Type B pancreatic cell (in vitro differentiated cells): ENCODE data around the gene PHAF1. TPM values are rescaled to one million over a fixed set of nuclear protein-coding genes. Genes with fewer than 3 reads are reported as not detected.

ENCODE experiments used
- DNase-seq: peaks from one replicate; pipeline ENCODE4 v3.0.0; 2021; ENCODE audit warnings: mixed read lengths; ENCODE audit not compliant: unreplicated experiment; ENCODE audit errors: extremely low spot score
- H3K27ac Mint-ChIP-seq: 2 replicates; pipeline ENCODE4 v1.8.0; 2021; ENCODE audit warnings: mild to moderate bottlenecking, mixed read lengths
- H3K27me3 Mint-ChIP-seq: 2 replicates; pipeline ENCODE4 v1.8.0; 2021; ENCODE audit warnings: mixed read lengths
- H3K36me3 Mint-ChIP-seq: 2 replicates; pipeline ENCODE4 v1.8.0; 2021; ENCODE audit warnings: mixed read lengths
- H3K4me1 Mint-ChIP-seq: one replicate; pipeline ENCODE4 v1.8.0; 2021; ENCODE audit warnings: mixed read lengths; ENCODE audit not compliant: unreplicated experiment
- H3K4me3 Mint-ChIP-seq: 2 replicates; pipeline ENCODE4 v1.8.0; 2021; ENCODE audit warnings: mild to moderate bottlenecking, mixed read lengths
- H3K9me3 Mint-ChIP-seq: 2 replicates; pipeline ENCODE4 v1.8.0; 2021; ENCODE audit warnings: mixed read lengths
- total RNA-seq: library from RNA; stranded (reverse); gene quantifications from 2 replicates; pipeline ENCODE4 v1.2.1, GENCODE V29; 2021; ENCODE audit warnings: low replicate concordance
- TF ChIP-seq, protein P1 (sequence below): fragments of 200-600 bp; sonication (generic); conservative IDR thresholded peaks from 2 replicates; pipeline ENCODE4 v1.5.0; 2021; ENCODE audit warnings: antibody characterized with exemption, mild to moderate bottlenecking

The PHAF1 gene
- total RNA-seq, 1 donor from 2014 or later: 22.8 TPM

DNA sequence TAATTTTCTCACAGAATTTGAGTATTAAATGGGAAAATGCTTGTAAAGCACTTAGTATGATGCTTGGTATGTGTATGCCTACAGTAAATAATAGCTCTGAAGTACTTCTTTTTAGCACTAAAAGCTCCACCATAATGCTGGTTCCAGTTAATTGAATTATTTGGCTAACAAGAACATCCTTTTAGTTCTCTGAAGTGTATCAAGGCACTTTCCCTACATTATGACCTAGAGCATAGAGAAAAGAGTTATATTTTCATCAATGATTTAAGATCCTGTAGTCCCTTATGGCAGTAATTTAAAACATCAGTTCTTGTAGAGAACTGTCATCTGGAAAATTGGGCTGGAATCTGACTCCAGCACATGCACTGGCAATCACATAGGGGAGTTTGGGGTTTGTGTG lies 21.9 kb upstream of the PHAF1 start:
- Mint-ChIP-seq H3K27me3 (no peaks in the 10 kb centered on the region), H3K9me3 (no peaks in the 10 kb centered on the region), H3K27ac (no peak overlapping the region), H3K4me1 (peaks cover 24% of the 10 kb centered on the region), H3K36me3 (no peaks in the 10 kb centered on the region), H3K4me3 (no peak overlapping the region)
- DNase-seq: no peak
- TF ChIP-seq, protein P1, sequence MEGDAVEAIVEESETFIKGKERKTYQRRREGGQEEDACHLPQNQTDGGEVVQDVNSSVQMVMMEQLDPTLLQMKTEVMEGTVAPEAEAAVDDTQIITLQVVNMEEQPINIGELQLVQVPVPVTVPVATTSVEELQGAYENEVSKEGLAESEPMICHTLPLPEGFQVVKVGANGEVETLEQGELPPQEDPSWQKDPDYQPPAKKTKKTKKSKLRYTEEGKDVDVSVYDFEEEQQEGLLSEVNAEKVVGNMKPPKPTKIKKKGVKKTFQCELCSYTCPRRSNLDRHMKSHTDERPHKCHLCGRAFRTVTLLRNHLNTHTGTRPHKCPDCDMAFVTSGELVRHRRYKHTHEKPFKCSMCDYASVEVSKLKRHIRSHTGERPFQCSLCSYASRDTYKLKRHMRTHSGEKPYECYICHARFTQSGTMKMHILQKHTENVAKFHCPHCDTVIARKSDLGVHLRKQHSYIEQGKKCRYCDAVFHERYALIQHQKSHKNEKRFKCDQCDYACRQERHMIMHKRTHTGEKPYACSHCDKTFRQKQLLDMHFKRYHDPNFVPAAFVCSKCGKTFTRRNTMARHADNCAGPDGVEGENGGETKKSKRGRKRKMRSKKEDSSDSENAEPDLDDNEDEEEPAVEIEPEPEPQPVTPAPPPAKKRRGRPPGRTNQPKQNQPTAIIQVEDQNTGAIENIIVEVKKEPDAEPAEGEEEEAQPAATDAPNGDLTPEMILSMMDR: no peak

DNA sequence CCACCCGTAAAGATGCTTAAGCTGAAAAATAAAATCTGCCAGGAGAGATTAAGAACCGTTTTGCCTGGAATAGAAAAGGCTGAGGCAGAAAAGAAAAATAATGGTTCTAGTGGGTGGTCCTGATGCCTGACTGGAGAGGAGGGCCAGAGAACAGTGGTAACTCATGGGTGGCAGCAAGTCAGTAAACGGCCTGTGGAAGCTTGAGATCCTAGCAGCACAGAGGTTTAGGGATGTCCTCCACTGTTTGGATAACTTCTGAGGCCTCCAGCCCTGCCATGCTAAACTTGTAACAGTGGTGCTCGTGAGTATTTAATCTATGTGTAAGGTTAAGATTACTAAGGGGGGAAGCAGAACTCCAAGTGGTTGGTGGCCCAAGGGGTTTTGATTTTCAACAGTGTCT lies 21.2 kb upstream of the PHAF1 start:
- H3K27ac Mint-ChIP-seq: no peak overlapping the region
- no peaks in the 10 kb centered on the region for H3K27me3 Mint-ChIP-seq
- H3K4me3 Mint-ChIP-seq: no peak overlapping the region
- DNase-seq: no peak
- H3K36me3 Mint-ChIP-seq: no peaks in the 10 kb centered on the region
- peaks cover 24% of the 10 kb centered on the region for H3K4me1 Mint-ChIP-seq
- no peaks in the 10 kb centered on the region for H3K9me3 Mint-ChIP-seq
- TF ChIP-seq, protein P1: no peak

DNA sequence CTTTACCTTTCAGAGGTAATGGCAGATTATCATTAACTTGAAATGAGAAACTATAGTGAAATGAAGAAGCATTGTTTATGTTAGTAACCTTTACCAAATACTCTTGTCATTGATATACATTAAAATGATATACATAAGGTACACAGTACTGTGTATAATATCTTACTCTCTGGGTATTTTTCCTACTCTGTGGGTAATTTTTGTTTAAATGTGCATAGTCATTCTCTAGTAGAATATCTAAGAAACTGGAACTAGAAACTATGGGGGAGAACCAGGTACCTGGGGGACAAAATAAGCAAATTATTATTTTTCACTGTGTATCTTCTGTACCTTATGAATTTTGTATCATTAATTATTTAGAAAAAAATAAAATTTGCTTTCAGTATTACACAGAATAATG lies 20.6 kb upstream of the PHAF1 start:
- no peaks in the 10 kb centered on the region for H3K27me3 Mint-ChIP-seq
- no peaks in the 10 kb centered on the region for H3K36me3 Mint-ChIP-seq
- DNase-seq: no peak
- no peak overlapping the region for H3K4me3 Mint-ChIP-seq
- TF ChIP-seq, protein P1: no peak
- peaks cover 24% of the 10 kb centered on the region for H3K4me1 Mint-ChIP-seq
- no peaks in the 10 kb centered on the region for H3K9me3 Mint-ChIP-seq
- no peak overlapping the region for H3K27ac Mint-ChIP-seq

DNA sequence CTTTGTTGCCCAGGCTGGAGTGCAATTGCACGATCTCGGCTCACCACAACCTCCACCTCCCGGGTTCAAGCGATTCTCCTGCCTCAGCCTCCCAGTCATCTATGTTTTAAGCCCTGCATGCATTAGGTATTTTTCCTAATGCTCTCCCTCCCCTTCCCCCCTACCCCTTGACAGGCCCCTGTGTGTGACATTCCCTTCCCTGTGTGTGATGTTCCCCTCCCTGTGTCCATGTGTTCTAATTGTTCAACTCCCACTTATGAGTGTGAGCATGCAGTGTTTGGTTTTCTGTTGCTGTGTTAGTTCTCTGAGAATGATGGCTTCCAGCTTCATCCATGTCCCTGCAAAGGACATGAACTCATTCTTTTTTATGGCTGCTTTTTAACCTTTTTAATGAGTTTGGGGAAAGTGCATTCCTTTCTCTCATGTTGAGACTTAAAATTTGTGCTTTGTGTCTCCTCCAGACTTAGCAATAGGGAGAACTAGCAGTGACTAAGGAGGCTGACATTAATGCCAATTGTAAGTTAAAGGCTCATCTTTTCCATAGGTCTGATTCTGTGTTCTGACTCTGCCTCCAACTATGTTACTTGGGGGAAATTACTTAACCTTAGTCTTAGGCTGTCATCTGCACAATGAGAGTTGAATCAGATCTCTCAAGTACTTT lies 17.7 kb upstream of the PHAF1 start:
- no peaks in the 10 kb centered on the region for H3K36me3 Mint-ChIP-seq

DNA sequence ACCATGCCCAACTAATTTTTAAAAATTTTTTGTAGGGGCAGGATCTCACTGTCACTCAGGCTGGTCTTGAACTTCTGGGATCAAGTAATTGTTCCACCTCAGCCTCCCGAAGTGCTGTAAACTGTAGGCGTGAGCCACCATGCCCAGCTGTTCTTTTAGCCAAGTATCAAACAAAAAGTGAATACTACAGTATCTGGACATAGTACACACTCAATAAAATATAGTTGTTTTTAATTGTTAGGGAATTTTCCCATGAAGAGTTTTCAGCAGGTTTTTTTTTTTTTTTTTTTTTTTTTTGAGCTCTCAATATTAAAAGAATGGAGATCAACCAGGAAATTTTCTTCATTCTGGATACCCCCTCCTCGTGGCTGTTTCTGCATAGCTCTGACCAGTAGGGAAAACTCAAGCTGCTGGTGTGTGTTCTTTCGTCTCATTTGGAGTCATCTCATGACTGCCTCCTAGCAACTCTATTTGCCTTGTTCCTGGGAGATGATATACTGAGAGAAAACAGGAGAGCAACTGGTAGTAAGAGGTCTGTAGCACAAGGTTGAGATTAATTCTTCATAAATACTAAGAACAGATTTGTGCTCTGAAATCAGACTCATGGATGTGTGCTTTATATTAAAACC lies 16.5 kb upstream of the PHAF1 start:
- no peaks in the 10 kb centered on the region for H3K36me3 Mint-ChIP-seq
- TF ChIP-seq, protein P1: no peak
- H3K9me3 Mint-ChIP-seq: no peaks in the 10 kb centered on the region
- H3K4me1 Mint-ChIP-seq: peaks cover 14% of the 10 kb centered on the region
- no peak for DNase-seq
- H3K27ac Mint-ChIP-seq: peak overlapping the region; percentile 64
- H3K27me3 Mint-ChIP-seq: no peaks in the 10 kb centered on the region
- H3K4me3 Mint-ChIP-seq: no peak overlapping the region

More for the DNA sequence above, 17.7 kb upstream of the PHAF1 start:
- Mint-ChIP-seq H3K4me1 (peaks cover 20% of the 10 kb centered on the region), H3K9me3 (no peaks in the 10 kb centered on the region), H3K4me3 (no peak overlapping the region), H3K27ac (peak overlapping the region; percentile 46), H3K27me3 (no peaks in the 10 kb centered on the region)
- TF ChIP-seq, protein P1: no peak
- no peak for DNase-seq
